ENCODE data around the gene GIMD1.

DNA sequence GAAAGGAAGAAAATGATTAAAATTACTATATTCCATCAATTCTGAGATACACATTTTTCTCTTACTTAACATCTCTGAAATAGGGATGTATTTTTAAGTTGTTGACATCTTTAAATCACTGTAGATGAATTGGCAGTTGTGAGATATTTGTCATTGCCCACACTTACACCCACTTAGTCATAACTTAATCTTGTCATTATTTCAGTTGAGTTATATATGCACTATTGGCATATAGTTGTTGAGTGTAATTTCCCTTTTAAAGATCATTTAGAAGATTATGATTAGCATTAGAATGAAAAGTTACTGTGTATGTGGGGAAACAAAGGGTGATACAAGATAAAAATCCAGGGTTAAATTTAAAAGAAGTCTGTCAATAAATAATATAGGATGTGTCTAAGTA is 50.1 kb downstream of the GIMD1 start:
- TF ChIP-seq POLR2A (IDR thresholded peaks at IDR 0.05; ENCODE audit: low read length): no peak
- no peak for TF ChIP-seq GATA1 (IDR thresholded peaks at IDR 0.05; ENCODE audit: low read depth, low read length)

Measured in erythroblast (primary cell).